Hepatocyte (in vitro differentiated cells): ENCODE data around the gene CROCC2.

ENCODE experiments used
- CTCF ChIP-seq: fragments of 200-600 bp; sonication (generic); IDR thresholded peaks from 2 replicates; pipeline ENCODE4 v1.5.1; 2016; ENCODE audit warnings: antibody characterized with exemption, mild to moderate bottlenecking; ENCODE audit not compliant: poor library complexity
- EZH2 ChIP-seq: fragments of 200-600 bp; sonication (generic); IDR thresholded peaks from 2 replicates; pipeline ENCODE4 v1.6.1; 2016; ENCODE audit warnings: antibody characterized with exemption, mild to moderate bottlenecking, borderline replicate concordance

GRCh38 chr2:240869109-240869955 is 36.8 kb upstream of the CROCC2 start:
- TF ChIP-seq CTCF = no peak
- no peak for TF ChIP-seq EZH2
